GM21528 (cell line): Measurements from ENCODE around the gene RTF2.
"Not testable (repeated sequence)": the region's sequence is repeated elsewhere in the genome, so short reads cannot be mapped to it uniquely, and the experiment has no call there.

Source experiments
- ATAC-seq: cut with Tn5 transposase; IDR thresholded peaks from one replicate; pipeline ENCODE4 v1.9.1; 2021; ENCODE audit warnings: mild to moderate bottlenecking, moderate library complexity; ENCODE audit not compliant: unreplicated experiment, low FRiP score

Gene RTF2

DNA sequence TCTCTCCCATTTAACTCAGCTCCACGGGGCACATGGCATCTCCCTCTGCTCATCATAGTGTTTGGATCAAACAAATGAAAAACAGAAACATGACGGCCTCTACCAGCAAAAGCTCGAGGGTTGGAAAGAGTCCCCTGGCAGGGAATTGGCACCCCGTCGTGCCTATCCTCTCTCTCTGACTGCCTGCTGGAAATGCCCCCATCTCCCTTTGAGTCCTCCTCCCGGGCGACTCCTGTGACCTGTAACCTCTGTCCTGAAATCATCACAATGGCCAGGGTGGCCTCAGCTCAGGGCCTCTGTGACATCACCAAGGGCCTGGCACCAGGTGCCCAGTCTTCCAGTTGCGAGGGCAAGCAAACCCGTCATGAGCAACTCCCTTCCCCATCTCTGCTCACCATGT is 64.5 kb downstream of the RTF2 start, which contains the start of gene FAM209B:
Gene FAM209B, plus strand, starts transcription at position 301 of the 400 bp plus-strand sequence. Its CDS starts 96 bp downstream, at position 397.
- not testable (repeated sequence) for ATAC-seq

DNA sequence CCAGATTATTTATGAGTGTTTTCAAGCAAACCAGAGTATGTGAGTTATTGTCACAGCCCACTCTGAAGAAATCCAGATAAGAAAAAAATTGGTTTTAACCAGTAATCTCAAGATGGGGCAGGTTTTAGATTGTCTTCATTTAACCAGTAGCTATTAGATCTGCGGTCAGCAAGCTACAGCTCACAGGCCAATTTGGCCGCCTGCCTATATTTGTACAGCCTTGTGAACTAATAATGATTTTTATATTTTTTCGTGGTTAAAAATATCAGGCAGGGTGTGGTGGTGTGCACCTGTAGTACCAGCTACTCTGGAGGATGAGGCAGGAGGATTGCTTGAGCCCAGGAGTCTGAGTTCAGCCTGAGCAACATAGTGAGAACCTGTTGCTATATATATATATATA is 69.6 kb downstream of the RTF2 start:
- ATAC-seq: no peak

DNA sequence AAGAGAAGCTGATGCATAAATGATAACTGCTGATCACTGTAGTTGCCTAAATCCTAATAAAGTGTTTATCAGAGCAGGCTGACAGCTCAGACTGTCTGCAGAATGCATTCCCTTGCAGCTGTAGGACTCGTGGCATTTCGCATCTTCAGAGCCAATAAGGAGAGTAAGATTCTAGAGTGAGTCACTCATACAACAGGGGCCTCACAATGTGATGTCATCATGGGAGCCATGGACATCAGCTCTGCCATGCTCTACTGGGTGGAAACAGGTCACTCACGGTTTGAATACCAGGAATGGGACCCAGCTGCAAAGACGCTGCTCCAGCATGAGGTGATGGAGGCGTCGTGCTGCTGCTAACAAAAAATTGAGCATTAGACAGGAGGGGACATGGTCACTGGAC is 72.0 kb downstream of the RTF2 start:
- ATAC-seq: no peak

DNA sequence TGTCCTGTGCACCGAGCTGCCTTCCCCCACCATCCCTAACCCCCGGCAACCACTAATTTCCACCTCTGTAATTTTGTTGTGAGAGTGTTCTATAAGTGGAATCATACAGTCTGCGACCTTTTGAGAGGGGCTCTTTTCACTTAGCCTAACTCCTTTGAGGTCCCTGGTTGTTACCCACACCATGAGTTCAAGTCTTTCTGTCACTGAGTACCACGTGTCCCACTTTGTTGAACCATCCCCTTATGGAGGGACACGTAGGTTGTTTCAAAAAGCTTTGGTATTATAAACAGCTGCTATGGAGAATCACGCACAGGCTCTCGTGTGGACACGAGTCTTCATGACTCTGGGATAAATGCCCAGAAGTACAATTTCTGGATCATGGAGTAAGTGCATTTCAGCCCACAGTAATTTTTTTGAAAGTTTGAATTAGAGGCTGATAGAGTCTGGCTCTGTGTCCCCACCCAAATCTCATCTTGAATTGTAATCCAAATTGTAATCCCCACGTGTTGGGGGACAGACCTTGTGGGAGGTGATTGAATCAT is 74.1 kb downstream of the RTF2 start:
- ATAC-seq: no peak

DNA sequence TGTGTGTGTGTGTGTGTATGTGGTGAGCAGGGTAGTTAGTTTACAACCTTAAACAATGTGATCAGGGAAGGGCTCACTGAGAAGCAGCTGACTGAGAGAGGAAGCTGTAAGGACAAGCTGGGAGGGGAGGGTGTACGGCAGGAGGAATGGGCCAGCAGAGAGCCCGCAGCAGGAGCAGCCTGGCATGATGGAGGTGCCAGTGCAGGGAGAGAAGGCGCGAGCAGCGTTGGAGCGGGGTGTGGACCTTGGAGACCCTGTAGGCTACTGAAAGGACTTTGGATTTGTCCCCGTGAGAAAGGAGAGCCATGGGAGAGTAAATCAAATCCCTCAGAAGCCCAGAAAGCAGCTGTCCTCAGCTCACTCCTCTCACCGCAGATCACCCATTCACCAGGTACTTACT is 83.1 kb downstream of the RTF2 start:
- no peak for ATAC-seq

DNA sequence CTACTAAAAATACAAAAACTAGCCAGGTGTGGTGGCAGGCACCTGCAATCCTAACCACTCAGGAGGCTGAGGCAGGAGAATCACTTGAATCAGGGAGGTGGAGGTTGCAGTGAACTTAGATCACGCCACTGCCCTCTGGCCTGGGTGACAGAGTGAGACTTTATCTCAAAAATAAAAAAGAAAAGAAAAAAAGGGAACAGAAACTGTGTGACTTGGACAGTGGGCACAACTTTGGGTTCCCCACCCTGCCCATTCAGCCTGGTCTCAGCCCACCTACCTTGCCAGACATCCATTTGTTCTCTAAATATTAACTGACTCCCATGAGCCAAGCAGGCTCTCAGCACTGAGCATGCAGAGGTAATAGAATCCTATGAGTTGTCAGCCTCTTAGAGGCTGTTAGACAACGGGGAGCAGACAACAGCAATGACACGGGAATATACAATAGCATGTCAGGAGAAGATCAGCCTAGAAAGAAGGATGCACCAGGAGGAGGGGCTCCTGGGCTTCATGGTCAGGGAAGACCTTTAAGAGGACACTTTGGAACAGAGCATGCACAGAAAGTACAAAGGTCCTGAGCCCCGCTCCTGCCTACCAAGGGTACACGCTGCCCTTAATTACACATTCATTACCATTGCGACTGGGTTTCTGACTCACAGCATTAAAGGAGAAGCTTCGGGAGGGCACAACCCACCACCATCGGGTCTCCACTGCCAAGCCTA is 84.6 kb downstream of the RTF2 start:
- ATAC-seq: no peak

DNA sequence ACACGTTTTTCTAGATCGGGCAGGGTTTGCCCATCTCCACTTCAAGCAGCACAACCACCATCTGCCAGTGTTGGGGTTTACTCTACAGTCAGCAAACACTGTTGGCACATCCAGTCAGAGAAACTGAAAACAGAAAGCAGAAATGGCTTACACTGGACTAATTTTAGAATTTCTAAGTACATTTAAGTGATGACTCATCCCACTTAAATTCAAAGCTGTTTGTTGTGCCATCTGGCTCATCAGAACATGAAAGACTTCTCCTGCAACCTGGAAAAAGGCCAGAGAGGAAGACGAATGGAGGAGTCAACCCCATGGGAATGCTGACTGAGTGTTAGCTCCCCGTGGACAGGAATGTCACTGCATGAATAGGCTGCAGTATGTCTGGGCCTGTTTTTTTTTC is 86.4 kb downstream of the RTF2 start:
- peak; percentile 89 for ATAC-seq

DNA sequence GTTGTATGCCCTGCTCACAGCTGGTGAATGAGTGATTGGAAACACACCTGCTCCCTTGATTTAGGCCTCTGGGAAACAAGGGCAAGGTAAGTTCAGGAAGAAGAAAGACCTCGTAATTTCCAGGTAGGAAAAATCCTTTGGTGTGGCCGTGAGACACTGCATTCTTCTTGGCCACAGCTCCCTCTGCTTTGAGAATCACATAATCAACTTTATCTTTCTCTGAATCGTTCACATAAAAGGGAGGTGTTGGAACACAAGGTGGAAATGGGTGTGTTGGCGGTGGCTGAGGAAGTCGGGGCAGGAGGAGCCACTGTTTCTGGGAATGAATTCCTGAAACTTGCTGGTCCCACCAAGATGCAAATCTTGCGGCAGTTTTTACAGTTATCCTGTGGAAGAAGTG is 90.5 kb downstream of the RTF2 start:
- no peak for ATAC-seq

DNA sequence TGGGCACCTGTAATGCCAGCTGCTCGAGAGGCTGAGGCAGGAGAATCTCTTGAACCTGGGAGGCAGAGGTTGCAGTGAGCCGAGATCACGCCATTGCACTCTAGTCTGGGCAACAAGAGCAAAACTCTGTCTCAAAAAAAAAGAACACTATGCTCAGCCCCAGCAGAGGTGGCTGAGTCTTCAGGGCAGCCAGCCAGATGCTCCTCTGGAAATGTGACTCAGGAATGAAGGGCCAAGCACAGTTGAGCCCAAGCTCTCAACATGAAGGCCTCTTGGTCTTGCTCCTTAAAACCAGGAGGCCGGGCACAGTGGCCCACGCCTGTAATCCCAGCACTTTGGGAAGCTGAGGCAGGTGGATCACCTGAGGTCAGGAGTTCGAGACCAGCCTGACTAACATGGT is 96.1 kb downstream of the RTF2 start:
- ATAC-seq: not testable (repeated sequence)

DNA sequence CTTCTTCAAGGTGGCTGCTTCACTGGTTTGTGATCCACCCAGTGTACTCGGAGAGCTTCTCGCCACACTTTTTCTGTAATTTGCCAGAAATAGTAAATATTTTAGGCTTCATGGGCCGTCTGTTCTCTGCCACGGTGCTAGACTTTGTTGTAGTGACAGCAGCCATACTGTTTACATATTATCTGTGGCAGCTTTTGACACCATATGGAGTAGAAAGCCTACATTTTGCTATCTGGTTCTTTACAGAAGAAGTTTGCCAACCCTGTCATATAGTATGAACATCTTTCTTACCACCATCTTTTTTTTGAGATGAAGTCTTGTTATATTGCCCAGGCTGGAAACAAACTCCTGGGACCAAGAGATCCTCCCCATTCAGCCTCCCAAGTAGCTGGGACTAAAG is 97.1 kb downstream of the RTF2 start:
- no peak for ATAC-seq

DNA sequence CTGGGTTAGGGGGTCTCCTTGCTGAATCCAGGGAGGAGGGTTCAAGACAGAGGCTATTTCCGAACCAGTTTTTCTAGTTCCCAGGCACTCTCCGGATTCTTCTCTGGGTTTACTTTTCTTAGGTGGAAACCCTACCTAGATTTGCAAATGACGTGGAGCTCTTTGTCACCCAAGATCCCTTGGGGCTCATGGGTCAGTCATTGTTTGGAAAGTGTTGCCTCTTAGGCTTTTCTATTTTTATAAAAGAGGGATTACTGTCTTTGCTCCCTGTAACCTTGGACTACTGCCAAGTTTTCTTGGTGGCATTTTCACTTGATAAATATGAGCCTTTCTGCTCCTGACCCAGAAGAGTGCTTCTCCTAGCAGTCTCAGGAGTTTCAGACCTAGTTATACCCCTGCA is 98.2 kb downstream of the RTF2 start:
- ATAC-seq: no peak
